HG03103 (cell line): ENCODE measurements around the gene KRTAP19-2.
"Not testable (repeated sequence)": the region's sequence is repeated elsewhere in the genome, so short reads cannot be mapped to it uniquely, and the experiment has no call there.

ENCODE experiments used
- ATAC-seq: cut with Tn5 transposase; IDR thresholded peaks from one replicate; pipeline ENCODE4 v1.9.1; 2021; ENCODE audit warnings: low read depth; ENCODE audit not compliant: unreplicated experiment

KRTAP19-2 gene, protein sequence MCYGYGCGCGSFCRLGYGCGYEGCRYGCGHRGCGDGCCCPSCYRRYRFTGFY

GRCh38 chr21:30487336-30487735 is at the start of gene KRTAP19-2:
Gene KRTAP19-2 (minus strand): TSS chr21:30487436. CDS start chr21:30487348, 88 bp downstream.
- ATAC-seq = no peak

GRCh38 chr21:30518876-30519275 is 31.6 kb upstream of the KRTAP19-2 start:
- no peak for ATAC-seq

GRCh38 chr21:30515681-30516080 is 28.4 kb upstream of the KRTAP19-2 start:
- no peak for ATAC-seq

GRCh38 chr21:30505621-30506205 is 18.5 kb upstream of the KRTAP19-2 start:
- ATAC-seq = not testable (repeated sequence)

DNA sequence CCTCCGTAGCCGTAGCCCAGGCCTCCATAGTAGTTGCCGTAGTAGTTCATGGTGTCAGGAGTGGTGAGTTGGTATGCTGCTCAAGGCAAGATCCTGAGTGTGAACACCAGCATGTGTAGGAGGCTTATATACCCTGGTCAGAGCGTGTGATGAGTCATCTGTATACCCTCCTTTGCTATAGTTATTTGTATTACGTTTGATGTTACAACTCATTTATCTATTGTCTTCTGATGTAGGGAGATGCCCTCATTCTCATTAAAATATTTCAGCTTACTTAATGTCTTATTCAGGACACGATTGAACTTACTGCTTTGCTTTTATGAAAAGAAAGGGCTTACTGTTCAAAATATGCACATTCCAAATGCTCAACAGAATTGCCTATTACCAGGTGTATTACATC is 14.8 kb upstream of the KRTAP19-2 start, which contains the start of gene KRTAP19-5:
Gene KRTAP19-5 (minus strand): TSS at position 101 of the 400 bp plus-strand sequence. CDS start 51 bp downstream, at position 50.
- ATAC-seq = no peak

GRCh38 chr21:30497065-30497464 is 9.8 kb upstream of the KRTAP19-2 start, which contains the start of gene KRTAP19-4:
Gene KRTAP19-4 (minus strand): TSS chr21:30497165. CDS start chr21:30497110, 55 bp downstream.
- no peak for ATAC-seq

GRCh38 chr21:30491963-30492428 is 4.8 kb upstream of the KRTAP19-2 start, which contains the start of gene KRTAP19-3:
Gene KRTAP19-3 (minus strand): TSS chr21:30492013. CDS start chr21:30491957, 56 bp downstream.
- no peak for ATAC-seq

- ATAC-seq = no peak
These were observed 1.1 kb downstream of the KRTAP19-2 start for GRCh38 chr21:30486180-30486579.

DNA sequence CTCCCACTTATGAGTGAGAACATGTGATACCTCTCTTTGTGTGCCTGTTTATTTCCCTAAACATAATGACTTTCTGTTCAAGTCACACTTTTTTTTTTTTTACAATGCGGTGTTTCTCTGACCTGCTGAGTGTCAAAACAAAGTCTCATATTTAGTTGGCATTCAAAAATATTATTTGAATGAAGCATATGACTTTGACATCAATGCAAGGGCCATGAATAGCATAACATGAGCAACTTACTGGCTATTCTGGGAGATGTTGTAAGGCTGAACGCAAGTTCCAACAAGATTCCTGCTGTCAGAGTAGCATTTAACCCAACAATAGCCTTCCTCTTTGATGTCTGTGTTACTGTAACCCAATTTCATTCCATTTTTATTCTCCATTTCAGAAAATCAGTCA is 5.1 kb downstream of the KRTAP19-2 start:
- no peak for ATAC-seq

- ATAC-seq = no peak
These were observed 7.1 kb downstream of the KRTAP19-2 start, which contains the start of gene KRTAP19-1 for GRCh38 chr21:30480145-30480544. Gene KRTAP19-1 (minus strand): TSS chr21:30480367. CDS start chr21:30480317, 50 bp downstream.

DNA sequence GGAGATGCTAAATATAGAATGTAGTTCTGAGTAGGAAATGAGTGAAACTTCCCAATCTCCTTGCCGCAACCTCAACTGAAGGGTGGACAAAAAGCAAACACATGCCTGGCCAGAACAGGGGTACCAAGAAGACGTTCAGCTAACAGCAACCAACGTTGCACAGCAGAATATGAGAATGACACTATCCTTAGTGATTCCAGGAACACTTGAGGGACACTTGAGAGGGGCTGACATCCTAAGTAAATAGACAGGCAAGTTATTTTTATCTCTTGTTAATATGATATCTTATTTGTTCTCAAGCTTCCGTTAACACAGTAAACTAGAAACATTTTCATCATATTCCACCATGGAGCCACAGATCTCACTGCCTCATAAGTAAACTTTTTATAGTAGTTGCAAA is 8.0 kb downstream of the KRTAP19-2 start:
- ATAC-seq = no peak

DNA sequence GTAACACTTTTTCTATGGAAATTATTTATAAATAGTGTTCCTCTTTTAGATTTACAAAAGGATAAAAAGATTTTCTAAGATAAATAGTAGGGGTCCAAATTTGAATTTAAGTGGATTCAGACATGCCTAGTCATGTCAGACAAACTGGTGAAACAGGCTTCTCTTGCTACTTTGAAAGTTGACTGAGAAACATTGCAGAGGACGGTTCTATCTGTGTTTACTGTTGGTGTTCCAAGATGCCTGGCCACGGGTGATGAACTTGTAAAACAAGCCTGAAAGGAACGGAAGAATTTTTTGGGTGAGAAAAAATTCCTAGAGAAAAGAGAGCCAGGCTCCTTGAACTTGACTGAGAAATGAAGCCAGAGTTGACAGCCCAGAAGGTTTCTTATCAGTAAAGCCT is 9.2 kb downstream of the KRTAP19-2 start:
- ATAC-seq = no peak

GRCh38 chr21:30468900-30469714 is 18.1 kb downstream of the KRTAP19-2 start:
- no peak for ATAC-seq

DNA sequence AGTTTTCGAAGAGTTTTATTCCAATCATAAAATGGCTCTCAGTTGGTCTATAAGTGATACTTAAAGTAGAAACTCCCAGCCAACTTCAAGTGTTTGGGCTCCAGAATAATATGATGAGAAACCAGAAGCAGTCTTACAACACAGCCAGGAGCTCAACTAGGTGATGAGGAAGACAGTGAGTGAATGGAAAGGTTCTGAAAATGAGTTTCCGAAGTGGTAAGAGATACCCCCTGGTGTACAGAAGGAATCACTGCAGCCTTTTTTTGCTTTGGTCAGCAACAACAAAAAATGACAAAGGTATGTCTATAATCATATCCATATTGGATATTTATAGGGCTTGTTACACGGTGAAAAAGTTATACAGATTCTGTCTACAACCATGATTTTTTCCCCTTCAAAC is 23.5 kb downstream of the KRTAP19-2 start:
- ATAC-seq = no peak

DNA sequence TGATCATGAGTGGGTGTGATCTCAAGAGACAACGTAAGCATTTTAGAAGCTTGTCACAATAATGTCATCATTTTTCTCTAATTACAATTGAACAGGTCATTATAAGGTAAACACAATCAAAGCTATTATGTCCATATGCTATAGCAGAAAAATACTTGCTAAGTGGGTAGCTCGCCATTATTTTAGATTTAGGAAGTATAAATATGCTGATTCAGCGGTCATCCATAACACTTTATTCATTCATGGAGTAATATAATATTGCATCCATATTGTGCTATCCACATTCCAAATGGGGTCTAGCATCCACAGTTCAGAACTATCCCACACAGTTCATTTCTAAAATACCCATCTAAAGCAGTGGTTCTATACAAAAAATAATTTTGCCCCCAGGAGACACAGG is 38.7 kb downstream of the KRTAP19-2 start:
- ATAC-seq = no peak

- ATAC-seq = no peak
These were observed 40.2 kb downstream of the KRTAP19-2 start for GRCh38 chr21:30447056-30447455.

DNA sequence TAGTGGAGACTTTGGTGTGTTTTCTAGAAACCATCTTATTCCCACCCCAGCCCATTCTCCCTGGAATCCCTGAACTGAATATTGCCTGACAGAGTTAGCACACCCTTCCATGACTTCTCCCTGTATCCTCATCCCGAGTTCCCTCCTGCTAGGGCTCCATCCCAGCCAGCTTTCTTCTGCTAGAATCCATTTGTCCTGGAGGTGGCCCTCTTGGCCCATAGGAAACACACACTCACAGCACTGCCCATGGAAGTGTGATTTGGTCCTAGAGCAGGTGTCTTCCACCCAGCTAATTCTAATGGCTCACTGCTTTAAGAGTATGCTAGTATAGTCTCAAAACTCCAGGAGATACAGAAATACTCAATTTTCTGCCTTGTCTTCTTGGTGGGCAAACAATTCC is 43.0 kb downstream of the KRTAP19-2 start:
- no peak for ATAC-seq

- ATAC-seq = no peak
These were observed 44.0 kb downstream of the KRTAP19-2 start for GRCh38 chr21:30443226-30443625.

DNA sequence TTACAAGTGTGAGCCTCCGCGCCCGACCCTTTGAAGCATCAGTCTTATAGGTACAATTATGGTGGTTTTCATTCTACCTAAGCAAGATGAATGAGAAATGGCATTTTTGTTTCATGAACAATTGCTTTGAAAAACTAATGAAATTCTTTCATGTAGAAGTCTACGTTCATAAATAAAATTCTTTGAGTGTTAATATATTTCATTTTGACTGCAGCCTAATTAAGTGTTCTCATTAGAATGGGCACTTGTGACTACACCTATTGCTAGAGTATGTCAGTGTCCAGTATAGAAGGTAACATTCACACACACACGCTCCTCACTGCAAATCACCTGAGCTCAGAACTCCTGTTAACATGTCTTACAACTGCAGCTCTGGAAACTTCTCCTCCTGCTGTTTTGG is 47.3 kb downstream of the KRTAP19-2 start, which contains the start of gene KRTAP15-1:
Gene KRTAP15-1 (plus strand): TSS at position 301 of the 400 bp plus-strand sequence. CDS start 53 bp downstream, at position 354.
- ATAC-seq = no peak
